DND-41 (cell line): ENCODE data around the gene ITGA11.

Source experiments
- ATAC-seq: fragments of 200-7000 bp; cut with Tn5 transposase; 3 replicates; pipeline ENCODE4 v1.9.1; 2021; ENCODE audit warnings: low read depth; ENCODE audit not compliant: insufficient read depth
- DNase-seq: peaks from one replicate; pipeline ENCODE4 v3.0.0-alpha.2; 2020
- H2AFZ ChIP-seq: 2 replicates; pipeline ENCODE4 v1.6.0; 2012; ENCODE audit warnings: low read depth, low read length
- H3K27ac ChIP-seq: 2 replicates; pipeline ENCODE4 v1.5.1; 2012; ENCODE audit warnings: low read length, inconsistent platforms
- H3K27me3 ChIP-seq: fragments of 200-600 bp; sonication (generic); 2 replicates; pipeline ENCODE4 v1.6.0; 2012; ENCODE audit warnings: low read length, mild to moderate bottlenecking, inconsistent platforms; ENCODE audit not compliant: insufficient read depth, poor library complexity
- H3K36me3 ChIP-seq: 2 replicates; pipeline ENCODE4 v1.5.1; 2012; ENCODE audit warnings: low read length, inconsistent platforms; ENCODE audit not compliant: insufficient read depth
- H3K4me1 ChIP-seq: 2 replicates; pipeline ENCODE4 v1.5.1; 2012; ENCODE audit warnings: mild to moderate bottlenecking, low read length; ENCODE audit not compliant: insufficient read depth
- H3K4me2 ChIP-seq: 2 replicates; pipeline ENCODE4 v1.6.0; 2012; ENCODE audit warnings: mild to moderate bottlenecking, moderate library complexity, low read length, inconsistent platforms; ENCODE audit not compliant: insufficient read depth
- H3K4me3 ChIP-seq, 2 experiments: fragments of 200-600 bp in 1 of 2; shearing (Covaris generic) in 1 of 2; 2 replicates each; pipeline ENCODE4 v1.5.1; 2012 to 2016; ENCODE audit warnings: inconsistent platforms in 2 of 2, low read length in 2 of 2, mild to moderate bottlenecking in 2 of 2, low read depth in 1 of 2, moderate library complexity in 1 of 2
- H3K79me2 ChIP-seq: 2 replicates; pipeline ENCODE4 v1.6.0; 2012; ENCODE audit warnings: low read length, inconsistent platforms; ENCODE audit not compliant: insufficient read depth
- H3K9ac ChIP-seq: 2 replicates; pipeline ENCODE4 v1.6.0; 2012; ENCODE audit warnings: low read depth, mild to moderate bottlenecking, inconsistent platforms, low read length, moderate library complexity
- H3K9me3 ChIP-seq: 2 replicates; pipeline ENCODE4 v1.5.1; 2012; ENCODE audit warnings: low read length, moderate library complexity, mild to moderate bottlenecking, inconsistent platforms; ENCODE audit not compliant: insufficient read depth, severe bottlenecking
- H4K20me1 ChIP-seq: 2 replicates; pipeline ENCODE4 v1.6.0; 2012; ENCODE audit warnings: low read length; ENCODE audit not compliant: insufficient read depth
- EZH2 ChIP-seq: IDR thresholded peaks from 3 replicates; pipeline ENCODE4 v1.6.1; 2012; ENCODE audit warnings: borderline replicate concordance, low read depth, mild to moderate bottlenecking, moderate library complexity, low read length, inconsistent platforms; ENCODE audit not compliant: severe bottlenecking
- TF ChIP-seq, protein P1 (sequence below): IDR thresholded peaks from 2 replicates; pipeline ENCODE4 v1.5.1; 2012; ENCODE audit warnings: borderline replicate concordance, low read length, moderate library complexity, mild to moderate bottlenecking; ENCODE audit not compliant: poor library complexity, severe bottlenecking; ENCODE audit errors: extremely low read depth

The ITGA11 gene

DNA sequence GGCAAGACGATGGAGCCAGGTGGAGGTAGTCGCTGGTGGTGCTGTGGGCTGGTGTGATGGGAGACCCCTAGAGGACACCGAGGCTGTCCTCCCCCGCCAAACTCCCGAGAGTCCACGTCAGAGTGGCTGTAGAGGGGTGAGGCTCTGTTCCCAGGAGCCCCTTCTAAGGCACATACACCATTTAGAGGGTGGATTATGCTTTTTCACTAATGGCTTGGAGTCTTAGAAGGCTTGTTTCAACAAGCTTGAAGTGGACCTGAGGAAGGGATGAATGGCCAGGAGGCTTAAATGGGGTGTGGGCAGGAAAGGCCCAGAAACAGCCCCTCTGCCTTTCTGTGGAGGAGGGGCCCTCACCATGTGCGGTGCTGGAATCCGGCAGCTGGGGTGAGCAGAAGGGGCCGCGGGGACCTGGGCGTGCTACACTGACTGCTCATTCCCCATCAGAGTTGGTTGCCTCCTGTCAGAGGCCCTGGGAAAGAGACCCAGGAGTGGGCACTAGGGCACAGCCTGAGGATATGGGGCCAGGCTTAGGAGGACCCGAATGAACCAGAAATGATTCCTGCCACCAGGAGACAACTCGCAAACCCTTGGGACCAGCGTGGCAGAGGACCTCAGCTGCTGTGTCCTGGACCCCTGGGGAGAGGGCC lies 88.3 kb downstream of the ITGA11 start:
- Histone ChIP-seq H3K27me3 (no peaks in the 10 kb centered on the region), H3K9ac (no peak overlapping the region), H3K27ac (no peak overlapping the region), H3K4me1 (no peaks in the 10 kb centered on the region), H3K4me2 (no peak overlapping the region), H3K4me3 (no peak overlapping the region), H4K20me1 (no peaks in the 10 kb centered on the region; the same call in 1 of the 2 replicates), H3K36me3 (no peaks in the 10 kb centered on the region), H3K79me2 (no peaks in the 10 kb centered on the region), H3K9me3 (no peaks in the 10 kb centered on the region), H2AFZ (no peak overlapping the region)
- DNase-seq, result no peak
- TF ChIP-seq, protein P1, sequence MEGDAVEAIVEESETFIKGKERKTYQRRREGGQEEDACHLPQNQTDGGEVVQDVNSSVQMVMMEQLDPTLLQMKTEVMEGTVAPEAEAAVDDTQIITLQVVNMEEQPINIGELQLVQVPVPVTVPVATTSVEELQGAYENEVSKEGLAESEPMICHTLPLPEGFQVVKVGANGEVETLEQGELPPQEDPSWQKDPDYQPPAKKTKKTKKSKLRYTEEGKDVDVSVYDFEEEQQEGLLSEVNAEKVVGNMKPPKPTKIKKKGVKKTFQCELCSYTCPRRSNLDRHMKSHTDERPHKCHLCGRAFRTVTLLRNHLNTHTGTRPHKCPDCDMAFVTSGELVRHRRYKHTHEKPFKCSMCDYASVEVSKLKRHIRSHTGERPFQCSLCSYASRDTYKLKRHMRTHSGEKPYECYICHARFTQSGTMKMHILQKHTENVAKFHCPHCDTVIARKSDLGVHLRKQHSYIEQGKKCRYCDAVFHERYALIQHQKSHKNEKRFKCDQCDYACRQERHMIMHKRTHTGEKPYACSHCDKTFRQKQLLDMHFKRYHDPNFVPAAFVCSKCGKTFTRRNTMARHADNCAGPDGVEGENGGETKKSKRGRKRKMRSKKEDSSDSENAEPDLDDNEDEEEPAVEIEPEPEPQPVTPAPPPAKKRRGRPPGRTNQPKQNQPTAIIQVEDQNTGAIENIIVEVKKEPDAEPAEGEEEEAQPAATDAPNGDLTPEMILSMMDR, result no peak
- no peak for TF ChIP-seq EZH2
- no peak for ATAC-seq

DNA sequence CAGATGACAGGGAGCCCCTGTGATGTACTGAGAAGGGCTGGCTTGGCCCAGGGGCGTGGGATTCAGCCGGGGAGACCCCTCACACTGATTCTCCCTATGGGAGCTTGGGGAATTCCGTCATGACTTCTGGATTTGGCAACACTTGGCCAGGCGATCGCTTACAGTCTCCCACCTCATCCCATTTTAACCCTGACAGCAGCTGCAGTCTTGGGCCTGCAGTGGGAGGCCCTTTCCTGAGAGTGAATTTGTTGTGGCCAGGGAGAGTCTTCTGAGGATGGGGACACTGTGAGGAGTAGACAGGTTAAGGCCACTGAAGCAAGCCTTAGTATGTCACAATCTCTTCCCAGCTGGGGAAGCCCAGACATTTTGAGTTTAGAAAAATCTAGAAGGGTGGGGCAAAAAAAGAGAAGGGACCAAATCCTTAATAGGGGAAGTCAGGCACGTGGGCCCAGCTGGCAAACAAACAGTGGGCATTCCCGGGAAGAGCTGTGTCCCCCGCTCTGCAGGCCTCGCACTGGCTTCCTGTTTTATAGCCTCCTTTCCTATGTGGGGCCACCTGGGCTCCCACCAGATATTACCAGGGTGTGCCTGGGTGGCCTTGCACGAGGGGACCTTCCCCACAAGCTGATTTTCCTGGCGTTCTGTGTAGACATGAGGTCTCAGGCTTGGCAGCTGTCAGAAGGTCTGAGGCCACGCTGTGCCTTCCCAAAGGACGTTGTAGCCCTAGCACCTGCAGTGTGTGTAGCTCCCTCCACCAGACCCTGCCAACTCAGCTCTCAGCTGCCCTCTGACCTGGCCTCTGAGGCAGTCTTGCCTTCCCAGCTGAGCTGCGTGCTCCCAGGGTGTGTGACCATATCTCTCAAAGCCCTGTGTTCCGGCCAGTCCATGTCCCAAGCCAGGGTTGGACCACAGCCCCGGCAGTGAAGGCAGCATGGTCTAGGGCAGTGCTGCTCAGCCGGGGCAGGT lies 89.9 kb downstream of the ITGA11 start:
- Histone ChIP-seq H3K4me2 (no peak overlapping the region), H3K9ac (no peak overlapping the region), H3K79me2 (no peaks in the 10 kb centered on the region), H3K27me3 (no peaks in the 10 kb centered on the region), H3K4me1 (no peaks in the 10 kb centered on the region), H3K9me3 (no peaks in the 10 kb centered on the region), H3K4me3 (no peak overlapping the region), H3K36me3 (no peaks in the 10 kb centered on the region), H4K20me1 (no peaks in the 10 kb centered on the region; the same call in 1 of the 2 replicates), H3K27ac (no peak overlapping the region), H2AFZ (no peak overlapping the region)
- no peak for TF ChIP-seq EZH2
- TF ChIP-seq, protein P1, result no peak
- ATAC-seq (no peak), DNase-seq (no peak)

DNA sequence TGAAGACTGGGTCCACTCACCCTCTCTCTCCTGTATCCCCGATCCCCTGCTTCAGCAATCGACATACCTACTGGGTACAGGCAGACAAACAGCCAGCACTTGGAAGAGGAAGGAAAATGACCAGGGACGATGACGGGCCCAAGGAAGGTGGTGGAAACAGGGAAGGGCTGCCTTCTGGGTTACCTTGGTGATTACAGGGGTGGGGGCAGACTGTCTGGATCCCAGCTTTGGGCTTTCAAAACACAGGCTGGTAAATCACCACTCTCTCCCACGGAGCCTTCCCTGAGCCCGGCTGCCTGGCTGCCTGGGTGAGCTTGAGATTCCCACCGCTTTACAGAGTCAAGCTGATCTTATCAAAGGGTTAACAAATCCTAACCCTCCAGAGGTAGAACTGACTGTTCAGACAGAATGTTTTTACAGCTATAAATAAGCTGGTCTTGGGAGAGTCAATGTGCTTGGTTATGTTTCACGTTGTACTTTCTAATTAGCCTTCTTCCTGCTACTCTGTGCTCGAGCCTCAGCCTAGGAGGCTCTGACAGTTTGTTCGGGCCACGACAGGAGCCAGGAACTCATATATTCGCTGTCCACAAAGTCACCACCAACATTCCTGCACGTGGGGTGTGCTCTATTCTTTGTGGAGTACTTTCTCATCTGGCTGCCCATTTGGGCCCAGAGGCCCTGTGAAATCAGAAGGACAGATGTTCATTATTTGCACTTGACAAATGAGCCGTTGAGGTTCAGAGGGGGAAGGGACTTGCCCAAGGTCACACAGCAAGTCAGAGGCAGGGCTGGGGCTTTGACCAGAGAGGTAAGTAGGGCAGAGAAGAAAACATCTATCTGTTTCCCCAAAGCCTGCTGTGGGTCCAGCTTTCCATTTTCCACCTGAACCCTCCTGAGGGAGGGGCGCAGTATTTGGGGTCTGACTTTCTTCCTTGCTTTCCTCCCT lies 91.0 kb downstream of the ITGA11 start:
- Histone ChIP-seq H3K27ac (no peak overlapping the region), H2AFZ (no peak overlapping the region), H3K4me1 (no peaks in the 10 kb centered on the region), H3K79me2 (no peaks in the 10 kb centered on the region), H4K20me1 (no peaks in the 10 kb centered on the region; the same call in 1 of the 2 replicates), H3K4me3 (no peak overlapping the region), H3K9ac (no peak overlapping the region), H3K27me3 (no peaks in the 10 kb centered on the region), H3K4me2 (no peak overlapping the region), H3K9me3 (no peaks in the 10 kb centered on the region), H3K36me3 (no peaks in the 10 kb centered on the region)
- ATAC-seq (no peak), DNase-seq (no peak)
- no peak for TF ChIP-seq EZH2
- TF ChIP-seq, protein P1, result no peak
